Measurements from ENCODE around the gene LRRC15. TPM values are rescaled to one million over a fixed set of nuclear protein-coding genes. Genes with fewer than 3 reads are reported as not detected.

LRRC15 gene
- total and polyA plus RNA-seq, 2 experiments from 2014 or later = 0.05 to 0.14 TPM

- TF ChIP-seq, protein P1, sequence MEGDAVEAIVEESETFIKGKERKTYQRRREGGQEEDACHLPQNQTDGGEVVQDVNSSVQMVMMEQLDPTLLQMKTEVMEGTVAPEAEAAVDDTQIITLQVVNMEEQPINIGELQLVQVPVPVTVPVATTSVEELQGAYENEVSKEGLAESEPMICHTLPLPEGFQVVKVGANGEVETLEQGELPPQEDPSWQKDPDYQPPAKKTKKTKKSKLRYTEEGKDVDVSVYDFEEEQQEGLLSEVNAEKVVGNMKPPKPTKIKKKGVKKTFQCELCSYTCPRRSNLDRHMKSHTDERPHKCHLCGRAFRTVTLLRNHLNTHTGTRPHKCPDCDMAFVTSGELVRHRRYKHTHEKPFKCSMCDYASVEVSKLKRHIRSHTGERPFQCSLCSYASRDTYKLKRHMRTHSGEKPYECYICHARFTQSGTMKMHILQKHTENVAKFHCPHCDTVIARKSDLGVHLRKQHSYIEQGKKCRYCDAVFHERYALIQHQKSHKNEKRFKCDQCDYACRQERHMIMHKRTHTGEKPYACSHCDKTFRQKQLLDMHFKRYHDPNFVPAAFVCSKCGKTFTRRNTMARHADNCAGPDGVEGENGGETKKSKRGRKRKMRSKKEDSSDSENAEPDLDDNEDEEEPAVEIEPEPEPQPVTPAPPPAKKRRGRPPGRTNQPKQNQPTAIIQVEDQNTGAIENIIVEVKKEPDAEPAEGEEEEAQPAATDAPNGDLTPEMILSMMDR (conservative IDR thresholded peaks at IDR 0.05; ENCODE audit: low read depth in 2 of 2) = no peak
- TF ChIP-seq NANOG (IDR thresholded peaks at IDR 0.05; ENCODE audit: borderline replicate concordance) (no peak), POLR2AphosphoS5 (IDR thresholded peaks at IDR 0.05; ENCODE audit: low read depth) (no peak)
Observed at GRCh38 chr3:194379231-194379630, 9.7 kb upstream of the LRRC15 start (continued).

DNA sequence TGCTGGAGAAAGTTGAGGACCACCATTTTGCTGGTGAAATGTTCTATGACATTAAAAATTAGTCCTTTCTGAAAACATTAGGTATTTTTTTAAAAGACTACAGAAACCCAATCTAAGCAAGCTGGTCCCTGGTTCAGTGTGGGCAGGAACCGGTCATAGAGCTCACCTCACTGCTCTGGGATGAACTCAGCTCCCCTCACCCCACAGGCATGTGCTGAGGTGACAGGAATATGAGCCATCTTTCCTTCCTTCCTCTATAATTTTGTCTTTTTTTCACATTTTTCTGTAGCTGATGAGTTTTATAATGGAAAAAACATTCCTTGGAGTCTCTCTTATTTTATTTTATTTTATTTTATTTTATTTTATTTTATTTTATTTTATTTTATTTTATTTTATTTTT lies 8.2 kb upstream of the LRRC15 start:
- H3K4me1 Mint-ChIP-seq = peaks cover 43% of the 10 kb centered on the region
- Histone ChIP-seq H3K4me2 (no peak overlapping the region), H3K36me3 (ENCODE audit: insufficient read depth) (no peaks in the 10 kb centered on the region), H3F3A (replicated peaks; ENCODE audit: low read depth) (no peaks in the 10 kb centered on the region), H3K27me3 (ENCODE audit: insufficient read depth) (no peaks in the 10 kb centered on the region), H3K4me1 (ENCODE audit: insufficient read depth) (peaks cover 17% of the 10 kb centered on the region), H3K27ac (ENCODE audit: low read depth) (no peak overlapping the region), H4K20me1 (replicated peaks; ENCODE audit: insufficient read depth) (no peaks in the 10 kb centered on the region), H3K4me3 (no peak overlapping the region), H3K79me2 (replicated peaks; ENCODE audit: insufficient read depth) (no peaks in the 10 kb centered on the region), H3K9me2 (ENCODE audit: insufficient read depth) (no peaks in the 10 kb centered on the region), H2AFZ (no peak overlapping the region)
- DNase-seq (ENCODE audit: low spot score) (no peak), ATAC-seq (no peak)
- no peaks in the 10 kb centered on the region for H3K9me3 Mint-ChIP-seq
- no peak overlapping the region for H3K4me3 Mint-ChIP-seq
- peaks cover 15% of the 10 kb centered on the region for H3K27me3 Mint-ChIP-seq (ENCODE audit: insufficient read depth, low read depth, poor library complexity)
- no peaks in the 10 kb centered on the region for H3K36me3 Mint-ChIP-seq (ENCODE audit: low read depth)
- no peak overlapping the region for H3K27ac Mint-ChIP-seq
- TF ChIP-seq NANOG (IDR thresholded peaks at IDR 0.05; ENCODE audit: borderline replicate concordance) (no peak), ZNF331 (CRISPR knock-in tag; IDR thresholded peaks at IDR 0.05; ENCODE audit: low read depth) (no peak), CREB1 (CRISPR knock-in tag; IDR thresholded peaks at IDR 0.05; ENCODE audit: low read depth) (no peak), JUNB (IDR thresholded peaks at IDR 0.05; ENCODE audit: unreplicated experiment) (no peak), EZH2 (IDR thresholded peaks at IDR 0.05; ENCODE audit: low read depth, unreplicated experiment) (no peak), STAT1 (IDR thresholded peaks at IDR 0.05; ENCODE audit: unreplicated experiment) (no peak), EZH2phosphoT487 (IDR thresholded peaks at IDR 0.05; ENCODE audit: unreplicated experiment) (no peak), POLR2AphosphoS5 (IDR thresholded peaks at IDR 0.05; ENCODE audit: low read depth) (no peak), ZNF114 (CRISPR knock-in tag; IDR thresholded peaks at IDR 0.05) (no peak)
- TF ChIP-seq, protein P2, sequence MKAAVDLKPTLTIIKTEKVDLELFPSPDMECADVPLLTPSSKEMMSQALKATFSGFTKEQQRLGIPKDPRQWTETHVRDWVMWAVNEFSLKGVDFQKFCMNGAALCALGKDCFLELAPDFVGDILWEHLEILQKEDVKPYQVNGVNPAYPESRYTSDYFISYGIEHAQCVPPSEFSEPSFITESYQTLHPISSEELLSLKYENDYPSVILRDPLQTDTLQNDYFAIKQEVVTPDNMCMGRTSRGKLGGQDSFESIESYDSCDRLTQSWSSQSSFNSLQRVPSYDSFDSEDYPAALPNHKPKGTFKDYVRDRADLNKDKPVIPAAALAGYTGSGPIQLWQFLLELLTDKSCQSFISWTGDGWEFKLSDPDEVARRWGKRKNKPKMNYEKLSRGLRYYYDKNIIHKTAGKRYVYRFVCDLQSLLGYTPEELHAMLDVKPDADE (IDR thresholded peaks at IDR 0.05) = no peak
- TF ChIP-seq, protein P3, sequence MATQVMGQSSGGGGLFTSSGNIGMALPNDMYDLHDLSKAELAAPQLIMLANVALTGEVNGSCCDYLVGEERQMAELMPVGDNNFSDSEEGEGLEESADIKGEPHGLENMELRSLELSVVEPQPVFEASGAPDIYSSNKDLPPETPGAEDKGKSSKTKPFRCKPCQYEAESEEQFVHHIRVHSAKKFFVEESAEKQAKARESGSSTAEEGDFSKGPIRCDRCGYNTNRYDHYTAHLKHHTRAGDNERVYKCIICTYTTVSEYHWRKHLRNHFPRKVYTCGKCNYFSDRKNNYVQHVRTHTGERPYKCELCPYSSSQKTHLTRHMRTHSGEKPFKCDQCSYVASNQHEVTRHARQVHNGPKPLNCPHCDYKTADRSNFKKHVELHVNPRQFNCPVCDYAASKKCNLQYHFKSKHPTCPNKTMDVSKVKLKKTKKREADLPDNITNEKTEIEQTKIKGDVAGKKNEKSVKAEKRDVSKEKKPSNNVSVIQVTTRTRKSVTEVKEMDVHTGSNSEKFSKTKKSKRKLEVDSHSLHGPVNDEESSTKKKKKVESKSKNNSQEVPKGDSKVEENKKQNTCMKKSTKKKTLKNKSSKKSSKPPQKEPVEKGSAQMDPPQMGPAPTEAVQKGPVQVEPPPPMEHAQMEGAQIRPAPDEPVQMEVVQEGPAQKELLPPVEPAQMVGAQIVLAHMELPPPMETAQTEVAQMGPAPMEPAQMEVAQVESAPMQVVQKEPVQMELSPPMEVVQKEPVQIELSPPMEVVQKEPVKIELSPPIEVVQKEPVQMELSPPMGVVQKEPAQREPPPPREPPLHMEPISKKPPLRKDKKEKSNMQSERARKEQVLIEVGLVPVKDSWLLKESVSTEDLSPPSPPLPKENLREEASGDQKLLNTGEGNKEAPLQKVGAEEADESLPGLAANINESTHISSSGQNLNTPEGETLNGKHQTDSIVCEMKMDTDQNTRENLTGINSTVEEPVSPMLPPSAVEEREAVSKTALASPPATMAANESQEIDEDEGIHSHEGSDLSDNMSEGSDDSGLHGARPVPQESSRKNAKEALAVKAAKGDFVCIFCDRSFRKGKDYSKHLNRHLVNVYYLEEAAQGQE (IDR thresholded peaks at IDR 0.05; ENCODE audit: unreplicated experiment) = no peak
- TF ChIP-seq, protein P1 (conservative IDR thresholded peaks at IDR 0.05; ENCODE audit: low read depth in 2 of 2) = no peak
